Vagina (tissue), 2 donors: Measurements from ENCODE around the gene FOXL3. TPM values are rescaled to one million over a fixed set of nuclear protein-coding genes. Genes with fewer than 3 reads are reported as not detected.

Experiments
- DNase-seq, 2 donors: peaks; one replicate each; pipeline ENCODE4 v3.0.0-alpha.2; 2017; ENCODE audit errors: extremely low spot score in 2 of 2
- H3K27ac ChIP-seq: fragments of 200-600 bp; sonication (generic); one replicate; pipeline ENCODE4 v1.5.1; 2019
- H3K27me3 ChIP-seq: fragments of 200-600 bp; sonication (generic); one replicate; pipeline ENCODE4 v1.5.1; 2019
- H3K36me3 ChIP-seq, 2 donors: fragments of 200-600 bp; sonication (generic); one replicate each; pipeline ENCODE4 v1.5.1; 2017 to 2019
- H3K4me1 ChIP-seq: fragments of 200-600 bp; sonication (generic); one replicate; pipeline ENCODE4 v1.5.1; 2019
- H3K4me3 ChIP-seq, 2 donors: fragments of 200-600 bp; sonication (generic); 1 replicate in 1 of 2; 2 replicates in 1 of 2; pipeline ENCODE4 v1.5.1; 2016 to 2019
- H3K9me3 ChIP-seq: fragments of 200-600 bp; sonication (generic); one replicate; pipeline ENCODE4 v1.5.1; 2019
- CTCF ChIP-seq, 3 experiments: fragments of 450-650 bp in 2 of 3; fragments of 200-600 bp in 1 of 3; sonication (generic) in 1 of 3; IDR thresholded peaks; one replicate each; pipeline ENCODE4 v1.5.1; 2017 to 2019; ENCODE audit warnings: antibody characterized with exemption in 3 of 3, mild to moderate bottlenecking in 2 of 3, moderate library complexity in 2 of 3
- POLR2A ChIP-seq, 2 donors: fragments of 450-650 bp; IDR thresholded peaks; one replicate each; pipeline ENCODE4 v1.6.1; 2017; ENCODE audit warnings: antibody characterized with exemption in 2 of 2, mild to moderate bottlenecking in 2 of 2, moderate library complexity in 2 of 2
- POLR2AphosphoS5 ChIP-seq, 2 donors: sonication (generic); formaldehyde crosslinking; IDR thresholded peaks; one replicate each; pipeline ENCODE4 v1.9.0; 2017; ENCODE audit warnings: antibody characterized with exemption in 2 of 2, mild to moderate bottlenecking in 2 of 2, low read depth in 1 of 2; ENCODE audit not compliant: insufficient read depth in 1 of 2
- intact Hi-C: fragments of 100-400 bp; cut with DNase I; formaldehyde crosslinking; loops from one replicate; pipeline ENCODE4 v1.15.1; 2023
- total RNA-seq: library from RNA; depleted of rRNA; stranded (reverse); fragments of >200 nt; gene quantifications from one replicate; pipeline ENCODE4 v1.2.3, GENCODE V29; 2016

FOXL3 gene
- total RNA-seq, 1 donor from 2014 or later: not detected

GRCh38 chr7:318878-319661 is 29.1 kb downstream of the FOXL3 start:
- TF ChIP-seq CTCF (IDR thresholded peaks at IDR 0.05): no peak
- TF ChIP-seq POLR2AphosphoS5 (IDR thresholded peaks at IDR 0.05; ENCODE audit: insufficient read depth in 1 of 2, low read depth in 1 of 2): no peak
- no peak for TF ChIP-seq POLR2A (IDR thresholded peaks at IDR 0.05)

GRCh38 chr7:320297-320696 is 30.3 kb downstream of the FOXL3 start:
- Histone ChIP-seq H3K36me3 (no peaks in the 10 kb centered on the region), H3K9me3 (no peaks in the 10 kb centered on the region), H3K4me1 (no peaks in the 10 kb centered on the region), H3K27ac (no peak overlapping the region), H3K4me3 (no peak overlapping the region), H3K27me3 (no peaks in the 10 kb centered on the region)
- no peak for DNase-seq
- TF ChIP-seq POLR2A (IDR thresholded peaks at IDR 0.05): no peak
- TF ChIP-seq POLR2AphosphoS5 (IDR thresholded peaks at IDR 0.05; ENCODE audit: insufficient read depth in 1 of 2, low read depth in 1 of 2): no peak
- TF ChIP-seq CTCF (IDR thresholded peaks at IDR 0.05): no peak
- intact Hi-C loops: loop anchor here (5.0 to 10.0 kb wide), 3 partner anchors 305 to 555 kb away; partner anchors contain the start of gene GET4

More at GRCh38 chr7:318878-319661, 29.1 kb downstream of the FOXL3 start:
- DNase-seq: no peak
- H3K4me3 ChIP-seq: no peak overlapping the region
- intact Hi-C loops: no loop called here
- no peak overlapping the region for H3K27ac ChIP-seq
- H3K36me3 ChIP-seq: no peaks in the 10 kb centered on the region
- H3K27me3 ChIP-seq: no peaks in the 10 kb centered on the region
- no peaks in the 10 kb centered on the region for H3K9me3 ChIP-seq
- no peaks in the 10 kb centered on the region for H3K4me1 ChIP-seq

- Histone ChIP-seq H3K4me1 (no peaks in the 10 kb centered on the region), H3K4me3 (no peak overlapping the region), H3K27ac (no peak overlapping the region), H3K9me3 (no peaks in the 10 kb centered on the region), H3K27me3 (no peaks in the 10 kb centered on the region), H3K36me3 (no peaks in the 10 kb centered on the region)
- DNase-seq: no peak
- intact Hi-C loops: loop anchor here (5.0 to 10.0 kb wide), 3 partner anchors 303 to 553 kb away; partner anchors contain the start of gene GET4
- no peak for TF ChIP-seq POLR2A (IDR thresholded peaks at IDR 0.05)
- peak; percentile 80 to 98 (median 90) for TF ChIP-seq CTCF (IDR thresholded peaks at IDR 0.05)
- no peak for TF ChIP-seq POLR2AphosphoS5 (IDR thresholded peaks at IDR 0.05; ENCODE audit: insufficient read depth in 1 of 2, low read depth in 1 of 2)
These were observed 32.2 kb downstream of the FOXL3 start for GRCh38 chr7:322111-322671.

- intact Hi-C loops: loop anchor here (5.0 to 10.0 kb wide), 3 partner anchors 302 to 552 kb away; partner anchors contain the start of gene GET4
- no peaks in the 10 kb centered on the region for H3K27me3 ChIP-seq
- no peak for DNase-seq
- no peak overlapping the region for H3K4me3 ChIP-seq
- H3K4me1 ChIP-seq: no peaks in the 10 kb centered on the region
- H3K27ac ChIP-seq: no peak overlapping the region
- TF ChIP-seq POLR2A (IDR thresholded peaks at IDR 0.05): no peak
- H3K9me3 ChIP-seq: no peaks in the 10 kb centered on the region
- H3K36me3 ChIP-seq: no peaks in the 10 kb centered on the region
These were observed 32.7 kb downstream of the FOXL3 start for GRCh38 chr7:322708-323111.

- intact Hi-C loops: loop anchor here (5.0 to 10.0 kb wide), 3 partner anchors 301 to 551 kb away; partner anchors contain the start of gene GET4
- DNase-seq: no peak
- H3K9me3 ChIP-seq: no peaks in the 10 kb centered on the region
- H3K27ac ChIP-seq: no peak overlapping the region
- H3K4me1 ChIP-seq: no peaks in the 10 kb centered on the region
- no peaks in the 10 kb centered on the region for H3K36me3 ChIP-seq
- TF ChIP-seq POLR2A (IDR thresholded peaks at IDR 0.05): no peak
- no peak for TF ChIP-seq POLR2AphosphoS5 (IDR thresholded peaks at IDR 0.05; ENCODE audit: insufficient read depth in 1 of 2, low read depth in 1 of 2)
- TF ChIP-seq CTCF (IDR thresholded peaks at IDR 0.05): no peak
- H3K4me3 ChIP-seq: no peak overlapping the region
- no peaks in the 10 kb centered on the region for H3K27me3 ChIP-seq
These were observed 33.4 kb downstream of the FOXL3 start for GRCh38 chr7:323410-323809.
